GM21381 (cell line): ENCODE results near the gene RPS2.
"Not testable (repeated sequence)": the region's sequence is repeated elsewhere in the genome, so short reads cannot be mapped to it uniquely, and the experiment has no call there.

Source experiments
- ATAC-seq: cut with Tn5 transposase; IDR thresholded peaks from one replicate; pipeline ENCODE4 v1.9.1; 2021; ENCODE audit warnings: mild to moderate bottlenecking, moderate library complexity; ENCODE audit not compliant: unreplicated experiment

The RPS2 gene

GRCh38 chr16:1964506-1965395 lies at the start of gene RPS2:
Gene RPS2, minus strand, starts transcription at chr16:1964826. Its CDS starts 201 bp downstream, at chr16:1964625.
- ATAC-seq: peak; percentile 61

DNA sequence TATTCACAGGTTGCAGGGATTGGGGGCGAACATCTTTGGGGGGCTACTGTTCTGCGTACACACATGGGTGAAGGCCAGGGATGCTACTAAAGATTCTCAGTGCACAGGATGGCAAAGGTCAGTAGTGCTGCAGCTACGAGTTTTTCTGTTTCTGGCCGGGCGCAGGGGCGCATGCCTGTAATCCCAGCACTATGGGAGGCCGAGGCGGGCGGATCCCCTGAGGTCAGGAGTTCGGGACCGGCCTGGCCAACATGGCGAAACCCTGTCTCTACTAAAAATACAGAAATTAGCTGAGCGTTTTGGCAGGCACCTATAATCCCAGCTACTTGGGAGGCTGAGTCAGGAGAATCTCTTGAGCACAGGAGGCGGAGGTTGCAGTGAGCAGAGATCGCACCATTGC lies 48.9 kb upstream of the RPS2 start:
- ATAC-seq: no peak

DNA sequence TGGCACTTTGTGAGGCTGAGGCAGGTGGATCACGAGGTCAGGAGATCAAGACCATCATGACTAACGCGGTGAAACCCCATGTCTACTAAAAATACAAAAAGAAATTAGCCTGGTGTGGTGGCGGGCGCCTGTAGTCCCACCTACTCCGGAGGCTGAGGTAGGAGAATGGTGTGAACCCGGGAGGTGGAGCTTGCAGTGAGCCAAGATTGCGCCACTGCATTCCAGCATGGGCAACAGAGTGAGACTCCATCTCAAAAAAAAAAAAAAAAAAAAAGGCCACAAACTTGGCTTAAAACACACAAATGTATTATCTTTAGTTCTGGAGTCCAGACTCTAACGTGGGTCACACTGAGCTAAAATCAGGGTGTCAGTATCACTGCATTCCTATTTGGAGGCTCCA lies 47.1 kb upstream of the RPS2 start:
- not testable (repeated sequence) for ATAC-seq

DNA sequence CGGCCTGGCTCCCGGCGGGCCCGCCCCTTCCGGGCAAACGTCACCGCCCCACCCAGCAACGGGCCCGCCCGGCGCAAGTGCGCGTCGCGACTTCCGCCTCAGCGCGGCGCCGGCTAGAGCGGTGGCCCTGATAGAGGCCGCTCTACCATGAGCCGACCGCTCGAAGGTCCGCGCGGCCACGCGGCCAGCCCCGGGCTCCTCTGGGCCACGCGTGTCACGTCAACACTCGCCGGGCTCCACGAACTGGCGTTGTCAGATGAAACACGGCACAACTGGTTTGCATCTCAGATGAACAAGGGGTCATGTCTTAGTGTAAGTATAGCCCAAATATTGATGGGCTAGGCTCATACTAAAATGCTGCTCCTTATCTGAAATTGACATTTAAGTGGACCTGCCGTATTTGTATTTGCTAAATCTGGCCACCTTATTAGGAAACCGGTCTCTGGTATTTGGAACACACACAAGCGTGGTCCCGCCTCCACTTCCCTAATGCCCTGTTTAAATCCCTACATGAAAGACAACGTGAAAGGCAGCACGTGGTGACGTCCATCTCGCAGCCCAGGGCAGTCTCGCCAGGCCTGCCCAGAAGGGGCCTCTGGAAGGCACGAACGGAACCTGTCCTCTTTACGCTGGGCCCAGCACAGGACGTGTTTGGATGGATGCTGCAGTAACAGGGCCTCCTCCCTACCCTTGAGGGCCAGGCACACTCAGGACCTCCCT lies 45.3 kb upstream of the RPS2 start, which contains the start of gene ZNF598:
TSS of gene ZNF598 (minus strand) at position 31 of the 720 bp plus-strand sequence.
- ATAC-seq: peak; percentile 86

DNA sequence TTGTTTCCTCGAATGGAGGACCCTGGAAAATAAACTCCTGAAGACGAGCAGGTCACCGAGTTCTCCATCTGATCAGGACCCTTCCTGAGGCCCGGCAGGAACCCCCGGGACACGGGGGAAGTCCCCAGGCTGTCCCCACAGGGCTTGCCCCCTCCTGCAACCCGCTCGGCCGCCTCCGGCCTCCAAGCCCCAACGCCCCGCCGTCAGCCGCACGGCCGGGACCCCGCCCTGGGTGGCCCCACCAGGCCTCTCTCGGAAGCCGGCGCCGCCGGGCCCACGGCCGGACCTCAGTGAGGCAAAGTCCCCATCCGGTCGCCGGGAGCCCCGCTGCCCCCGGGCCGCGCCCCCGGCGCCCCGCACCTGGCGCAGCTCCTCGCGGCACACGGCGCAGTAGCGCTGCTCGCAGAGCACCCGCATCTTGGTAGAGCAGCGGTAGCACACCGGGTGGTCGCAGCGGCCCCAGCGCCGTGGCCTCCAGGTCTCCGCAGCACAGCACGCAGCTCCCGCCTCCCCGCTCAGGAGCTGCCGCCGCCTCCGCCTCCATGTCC lies 44.6 kb upstream of the RPS2 start:
- peak; percentile 29 for ATAC-seq

GRCh38 chr16:2008631-2009163 lies 44.1 kb upstream of the RPS2 start:
- no peak for ATAC-seq

DNA sequence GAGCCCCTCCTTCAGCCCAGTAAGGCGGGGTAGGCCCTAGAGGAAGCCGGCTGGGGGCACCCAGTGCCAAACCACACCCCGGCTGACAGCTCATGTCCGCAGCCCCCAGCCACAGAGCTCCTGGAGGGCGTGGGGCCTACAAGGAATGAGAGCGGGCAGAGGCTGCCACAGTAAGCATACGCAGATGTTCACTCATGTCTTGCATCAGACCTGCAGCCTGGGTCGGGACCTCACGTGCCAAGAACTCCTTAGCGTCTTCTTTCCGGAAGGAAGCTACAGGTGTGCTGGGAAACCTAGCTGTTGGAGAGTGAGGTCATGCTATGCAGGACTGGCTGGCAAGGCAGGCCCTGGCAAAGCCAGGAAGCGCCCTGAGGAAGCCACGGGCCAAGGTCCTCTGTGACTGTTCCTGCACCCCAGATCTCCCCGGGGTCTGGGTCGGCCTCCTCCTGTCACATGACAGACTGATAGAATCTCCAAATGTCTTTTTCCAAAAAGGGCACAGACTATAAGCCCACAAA lies 43.4 kb upstream of the RPS2 start:
- no peak for ATAC-seq

GRCh38 chr16:2007081-2007836 lies 42.6 kb upstream of the RPS2 start:
- no peak for ATAC-seq

DNA sequence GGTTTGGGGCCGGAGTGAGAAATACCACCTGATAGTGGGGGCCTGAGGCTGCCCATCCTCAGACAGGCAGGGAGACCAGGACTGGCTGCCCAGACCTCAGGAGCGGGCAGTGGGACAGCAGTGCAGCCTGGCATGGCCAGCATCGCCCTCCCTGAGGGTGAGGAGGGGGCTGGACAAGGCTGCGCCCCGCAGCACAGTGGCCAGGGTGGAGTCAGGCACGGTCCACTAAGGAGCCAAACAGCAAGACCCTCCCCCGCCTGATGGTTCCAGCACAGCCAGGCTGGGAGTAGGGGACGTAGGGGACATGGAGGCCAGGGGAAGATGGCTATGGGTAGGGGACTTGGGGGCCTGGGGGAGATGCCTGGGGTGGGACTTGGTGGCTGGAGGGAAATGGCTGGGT lies 41.7 kb upstream of the RPS2 start:
- ATAC-seq: no peak

- no peak for ATAC-seq
Observed at GRCh38 chr16:2005646-2006045, 41.0 kb upstream of the RPS2 start.

DNA sequence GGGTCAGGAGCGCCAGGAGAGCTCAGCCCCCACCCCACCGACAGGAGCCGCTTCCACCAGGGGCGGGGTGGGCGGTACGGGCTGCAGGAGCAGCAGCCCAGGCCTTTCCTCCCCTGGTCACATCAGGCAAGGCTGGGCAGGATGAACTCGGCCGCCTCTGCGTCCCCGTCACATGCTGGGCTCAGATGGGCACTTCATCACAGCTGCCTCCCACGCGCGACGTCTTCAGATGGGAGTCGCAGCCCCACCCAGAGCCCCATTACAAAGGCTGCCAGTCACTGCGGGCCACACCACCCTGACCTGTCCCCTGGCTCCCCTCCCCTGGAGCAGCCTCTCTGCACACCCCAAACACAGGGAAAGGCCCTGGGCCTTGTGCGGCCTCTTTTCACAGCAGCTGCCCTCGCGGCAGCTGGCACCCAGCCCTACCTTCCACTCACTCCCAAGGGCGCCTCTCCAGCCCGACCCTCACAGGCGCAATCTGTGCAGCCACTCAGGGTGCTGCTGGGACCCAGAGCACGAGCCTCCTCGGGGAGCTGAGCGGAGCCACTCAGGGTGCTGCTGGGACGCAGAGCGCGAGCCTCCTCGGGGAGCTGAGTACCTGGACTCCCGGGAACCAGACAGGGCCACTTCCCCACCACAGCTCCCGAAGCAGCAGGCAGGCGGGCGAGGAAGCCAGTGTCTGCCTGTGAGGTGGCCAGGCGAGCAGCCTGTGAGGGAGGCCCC lies 40.3 kb upstream of the RPS2 start:
- ATAC-seq: no peak

GRCh38 chr16:2003827-2004641 lies 39.4 kb upstream of the RPS2 start:
- ATAC-seq: no peak

DNA sequence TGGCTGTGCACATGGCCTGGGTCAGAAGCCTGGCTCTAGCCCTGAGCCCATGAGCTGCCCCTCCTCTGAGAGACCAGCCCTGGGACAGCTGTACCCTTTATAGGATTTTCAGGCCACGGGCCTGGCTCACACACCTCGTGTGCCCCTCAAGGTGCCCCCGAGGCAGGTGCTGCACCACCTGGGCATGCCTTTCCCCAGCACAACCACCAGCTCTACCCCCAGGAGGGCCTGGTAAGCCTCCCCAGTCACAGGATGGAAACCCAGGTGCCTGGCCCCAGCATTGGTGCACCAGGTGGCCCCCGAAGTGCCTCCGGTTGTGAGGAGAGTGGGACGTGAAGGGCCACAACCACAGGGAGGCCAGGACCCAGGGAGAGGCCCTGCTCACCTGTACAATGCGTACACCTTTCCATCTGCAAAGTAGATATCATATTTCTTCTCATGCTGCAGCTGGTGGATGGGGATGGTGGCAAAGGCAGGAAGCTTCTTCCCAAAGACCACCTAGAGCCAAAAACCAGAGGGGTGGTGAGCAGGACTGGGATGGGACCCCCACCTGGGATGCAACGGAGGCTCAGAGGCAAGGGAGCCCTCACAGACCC lies 38.7 kb upstream of the RPS2 start:
- no peak for ATAC-seq

DNA sequence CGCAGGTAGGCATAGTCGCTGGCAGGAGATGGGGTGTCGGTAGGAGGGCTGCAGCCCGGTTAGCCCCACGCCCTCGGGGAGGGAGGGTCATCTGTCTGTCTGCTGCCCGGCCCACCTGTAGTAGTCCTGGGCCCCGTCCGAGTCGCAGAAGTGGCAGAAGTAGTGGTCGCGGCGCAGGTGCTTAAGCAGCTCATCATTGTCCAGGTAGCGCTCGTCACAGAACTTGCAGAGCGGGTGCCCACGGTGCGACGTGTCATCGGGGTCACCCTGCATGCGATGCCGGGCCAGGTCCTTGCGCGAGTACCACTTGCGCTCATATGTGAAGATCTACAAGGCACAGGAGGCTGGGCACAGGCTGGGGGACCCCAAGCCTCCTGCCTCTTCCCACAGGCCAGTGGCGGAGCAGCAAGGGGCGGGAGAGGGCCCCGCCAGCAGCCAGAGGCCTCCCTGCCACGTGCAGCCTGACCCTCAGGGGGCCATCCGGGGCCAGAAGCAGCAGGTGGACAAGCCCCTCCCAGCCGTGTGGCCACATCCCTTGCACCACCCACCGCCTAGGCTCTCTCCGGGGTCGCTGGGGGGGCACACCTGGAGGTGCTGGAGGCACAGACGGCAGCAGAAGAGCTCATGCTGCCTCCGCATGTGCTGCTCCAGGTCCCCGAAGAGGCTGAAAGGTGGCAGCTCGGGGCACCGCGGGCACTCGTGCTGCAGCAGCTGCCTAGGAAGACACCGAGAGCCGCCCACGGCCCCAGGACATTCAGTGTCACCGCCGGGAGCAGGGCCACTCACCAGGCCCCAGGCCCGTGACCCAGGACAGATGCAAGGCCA lies 38.0 kb upstream of the RPS2 start:
- ATAC-seq: no peak

- ATAC-seq: no peak
Observed at GRCh38 chr16:2001456-2002355, 37.1 kb upstream of the RPS2 start.

- no peak for ATAC-seq
Observed at GRCh38 chr16:2001035-2001434, 36.4 kb upstream of the RPS2 start.
